ENCODE measurements around the gene CRBN. TPM values are rescaled to one million over a fixed set of nuclear protein-coding genes. Genes with fewer than 3 reads are reported as not detected.

CRBN gene
- total RNA-seq, 1 donor from 2014 or later, result 245 TPM

DNA sequence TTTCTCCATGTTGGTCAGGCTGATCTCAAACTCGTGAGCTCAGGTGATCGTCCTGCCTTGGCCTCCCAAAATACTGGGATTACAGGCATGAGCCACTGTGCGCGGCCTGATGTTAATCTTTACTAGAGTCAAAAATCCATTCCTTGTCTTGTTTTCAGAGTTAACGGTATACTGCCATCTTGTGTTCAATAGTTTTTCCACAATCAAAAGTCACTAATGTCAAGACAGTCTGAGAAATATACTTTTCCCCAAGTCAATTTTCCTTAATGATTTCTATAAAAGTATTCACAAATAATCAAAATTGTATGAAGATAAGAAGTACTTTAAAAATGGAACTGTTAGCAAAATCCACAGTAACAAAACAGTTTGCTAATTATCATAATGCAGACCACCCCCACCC, 8.5 kb downstream of the CRBN start:
- peak; percentile 80 for DNase-seq

DNA sequence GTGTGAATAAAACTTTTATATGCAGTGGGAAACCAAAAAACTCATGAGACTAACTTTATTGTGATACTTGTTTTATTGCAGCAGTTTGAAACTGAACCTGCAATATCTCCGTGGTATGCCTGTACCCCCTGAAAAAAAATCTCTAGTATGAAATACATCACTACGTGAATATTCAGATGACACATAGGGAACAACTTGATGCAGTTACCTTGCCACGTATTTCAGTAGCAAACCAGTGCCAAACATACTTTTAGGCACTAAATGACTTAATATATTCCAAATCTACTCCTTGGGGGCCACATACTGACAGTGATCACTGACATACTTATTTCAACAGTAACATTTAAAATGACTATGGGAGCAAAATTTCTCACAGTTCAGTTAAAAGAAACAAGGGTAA, 13.8 kb downstream of the CRBN start:
- no peak for DNase-seq

DNA sequence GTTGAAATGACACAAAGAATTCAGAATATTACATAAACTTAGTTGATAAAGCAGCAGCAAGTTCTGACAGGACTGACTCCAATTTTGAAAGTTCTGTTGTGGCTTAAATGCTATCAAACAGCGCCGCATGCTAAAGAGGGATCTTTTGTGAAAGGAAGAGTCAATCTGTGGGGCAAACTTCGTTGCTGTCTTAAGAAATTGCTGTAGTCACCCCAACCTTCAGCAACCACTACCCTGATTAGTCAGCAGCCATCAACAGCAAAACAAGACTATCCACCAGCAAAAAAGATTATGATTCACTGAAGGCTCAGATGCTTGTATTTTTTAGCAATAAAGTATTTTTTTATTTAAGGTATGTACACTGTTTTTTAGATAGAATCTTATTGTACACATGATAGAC, 14.2 kb downstream of the CRBN start:
- DNase-seq, result no peak

DNA sequence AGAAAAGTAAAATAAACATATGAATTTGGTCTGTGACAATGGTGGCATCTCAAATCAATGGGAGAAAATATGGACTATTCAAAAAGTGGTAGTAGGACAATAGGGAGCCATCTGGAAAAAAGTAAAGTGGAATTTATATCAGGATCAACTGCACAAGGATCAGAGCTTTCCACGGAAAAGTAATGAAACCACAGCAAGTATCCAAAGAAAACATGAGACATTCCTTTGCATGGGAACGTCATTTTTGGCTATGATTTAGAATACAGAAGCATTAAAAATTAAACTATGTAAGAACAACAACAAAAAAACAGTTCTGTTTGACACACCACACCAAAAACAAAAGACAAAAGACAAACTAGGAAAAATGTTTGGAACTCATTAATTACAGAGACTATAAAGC, 18.7 kb downstream of the CRBN start:
- DNase-seq, result no peak

DNA sequence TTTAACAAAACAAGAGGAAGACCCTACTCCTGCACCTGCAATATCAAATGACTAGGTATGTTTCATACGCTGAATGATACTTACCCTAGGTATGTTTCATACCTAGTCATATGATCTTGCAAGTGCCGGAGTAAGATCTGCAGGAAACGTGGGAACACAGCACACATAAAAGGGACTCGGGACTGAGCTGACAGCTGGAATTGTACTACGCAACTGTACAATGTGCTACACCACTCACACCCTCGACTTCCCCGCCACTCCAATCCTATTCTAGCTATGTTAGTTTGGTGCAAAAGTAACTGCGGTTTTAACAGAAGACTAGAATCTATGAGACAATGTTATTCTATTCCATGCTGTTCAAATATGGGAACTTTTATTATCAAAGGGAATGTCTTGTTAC, 22.0 kb downstream of the CRBN start:
- no peak for DNase-seq

DNA sequence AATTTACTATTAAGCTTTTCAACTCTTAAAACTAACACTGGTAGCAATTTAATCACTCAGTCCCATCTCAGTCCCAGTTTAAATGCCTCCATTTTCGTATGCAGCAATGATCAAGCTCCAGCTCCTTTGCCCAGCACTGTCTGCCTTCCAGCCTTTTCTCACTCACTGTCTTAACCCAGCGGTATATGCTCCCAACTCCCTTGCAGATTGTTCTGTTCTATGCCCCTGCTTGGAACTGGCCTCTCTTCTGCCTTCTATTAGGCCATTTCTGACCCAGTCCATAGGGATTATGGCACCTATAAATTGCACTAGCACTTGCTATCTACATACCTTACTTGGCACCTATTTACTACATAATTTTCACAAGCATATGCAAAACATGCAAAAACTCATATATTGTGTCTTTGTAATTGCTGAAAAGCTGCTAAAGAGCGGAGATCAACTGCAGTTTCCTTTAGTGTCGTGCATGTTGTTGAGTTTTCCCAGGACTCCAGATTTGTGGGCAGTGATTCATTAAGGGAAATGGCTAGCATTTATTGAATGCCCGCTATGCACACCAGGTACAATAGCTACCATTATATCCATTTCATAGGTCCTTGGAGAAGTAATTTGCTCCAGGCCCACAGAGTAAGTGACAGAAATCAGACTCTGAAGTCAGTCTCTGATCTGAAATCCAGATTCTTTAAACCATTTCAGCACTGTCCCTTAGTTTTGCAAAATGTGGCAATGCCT, 24.4 kb downstream of the CRBN start:
- peak; percentile 45 for DNase-seq

DNA sequence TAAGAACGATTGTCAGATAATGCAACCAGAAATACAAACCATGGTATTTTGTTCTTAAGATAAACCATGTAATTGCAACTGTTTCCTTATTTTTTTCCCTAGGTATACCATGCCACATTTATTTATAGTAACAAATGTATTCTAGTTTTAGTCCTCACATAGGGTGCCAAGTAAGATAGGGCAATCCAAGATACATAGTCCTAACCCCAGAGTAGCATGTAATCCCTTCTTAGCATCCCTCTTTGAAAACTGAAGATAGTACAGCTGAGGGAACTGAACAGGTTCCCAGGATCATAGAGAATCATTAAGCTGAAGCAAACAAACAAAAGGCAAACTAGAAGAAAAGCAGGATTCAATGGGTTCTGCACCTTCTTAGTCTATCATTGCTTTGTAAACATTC, 28.0 kb downstream of the CRBN start:
- no peak for DNase-seq

DNA sequence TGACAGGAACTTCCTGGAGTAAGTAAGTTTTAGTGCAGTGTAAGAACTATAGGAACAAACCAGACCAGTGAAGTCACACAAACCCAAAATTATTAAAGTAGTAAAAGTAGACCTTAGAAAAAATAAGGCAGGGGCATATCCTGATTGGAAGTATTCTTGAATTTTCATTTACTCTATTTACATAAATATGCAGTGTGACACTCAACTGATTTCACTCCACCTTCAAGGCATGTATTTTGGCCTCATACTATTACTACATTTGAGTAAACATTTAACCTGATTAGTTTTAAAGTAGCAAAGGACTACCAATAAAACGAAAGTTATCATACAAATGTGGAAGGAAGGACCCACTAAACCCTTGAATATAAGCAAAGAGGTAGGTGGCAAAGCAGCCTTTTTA, 29.9 kb downstream of the CRBN start:
- no peak for DNase-seq

DNA sequence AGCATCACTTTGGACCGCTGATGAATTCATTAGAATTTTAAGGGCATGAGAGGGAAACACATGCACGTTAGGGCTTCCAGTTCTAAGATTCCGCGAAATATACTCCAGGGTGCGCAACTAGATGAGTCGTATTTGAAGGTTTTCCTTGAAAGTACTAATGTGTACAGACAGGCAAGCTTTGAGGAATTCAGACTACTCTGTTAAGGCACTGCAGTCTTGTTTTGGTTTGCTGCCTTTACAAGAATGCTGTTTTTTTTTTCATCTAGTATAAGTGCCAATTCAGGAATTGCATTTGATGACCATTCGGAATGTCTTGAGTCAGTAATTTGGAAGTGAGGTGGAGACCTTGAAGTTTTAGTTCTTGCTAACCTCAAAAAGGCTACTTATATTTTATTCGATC, 33.7 kb downstream of the CRBN start:
- no peak for DNase-seq

DNA sequence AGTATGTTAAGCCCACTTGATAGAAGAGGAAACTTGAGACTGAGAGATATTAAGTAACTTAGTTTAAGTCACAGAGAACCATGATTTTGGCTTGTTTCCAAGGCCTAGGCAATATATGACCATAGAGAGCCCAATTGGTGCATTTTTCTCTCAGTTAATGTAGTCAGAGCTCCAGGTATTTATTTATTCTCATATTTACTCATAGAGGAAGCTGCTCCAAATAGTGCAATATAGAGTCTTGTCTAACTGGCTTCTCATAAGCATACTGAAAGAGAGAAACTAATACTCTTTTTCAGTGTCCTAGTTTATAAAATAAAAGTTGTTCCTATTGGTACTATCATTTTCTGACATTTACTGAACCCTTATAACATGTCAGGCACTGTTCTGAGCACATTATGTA, 37.6 kb downstream of the CRBN start:
- no peak for DNase-seq

DNA sequence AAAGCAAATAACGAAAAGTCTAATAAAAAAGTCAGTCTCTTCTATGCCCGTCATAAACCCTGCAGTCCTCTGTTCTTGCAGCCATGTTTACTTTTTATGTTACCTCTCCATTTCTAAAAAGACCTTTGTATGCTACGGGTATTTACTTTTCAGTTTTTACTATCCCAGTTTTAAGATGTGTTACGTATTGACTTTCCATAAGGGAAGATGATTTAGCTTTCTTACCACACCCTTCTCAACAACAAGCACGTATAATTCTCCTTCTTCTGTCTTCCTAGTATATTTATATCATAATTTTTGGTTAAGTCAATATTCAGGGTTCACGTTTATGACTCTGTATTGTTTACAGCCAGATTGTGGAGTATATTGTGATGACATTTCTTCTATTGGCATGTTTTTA, 42.0 kb downstream of the CRBN start:
- DNase-seq, result no peak

DNA sequence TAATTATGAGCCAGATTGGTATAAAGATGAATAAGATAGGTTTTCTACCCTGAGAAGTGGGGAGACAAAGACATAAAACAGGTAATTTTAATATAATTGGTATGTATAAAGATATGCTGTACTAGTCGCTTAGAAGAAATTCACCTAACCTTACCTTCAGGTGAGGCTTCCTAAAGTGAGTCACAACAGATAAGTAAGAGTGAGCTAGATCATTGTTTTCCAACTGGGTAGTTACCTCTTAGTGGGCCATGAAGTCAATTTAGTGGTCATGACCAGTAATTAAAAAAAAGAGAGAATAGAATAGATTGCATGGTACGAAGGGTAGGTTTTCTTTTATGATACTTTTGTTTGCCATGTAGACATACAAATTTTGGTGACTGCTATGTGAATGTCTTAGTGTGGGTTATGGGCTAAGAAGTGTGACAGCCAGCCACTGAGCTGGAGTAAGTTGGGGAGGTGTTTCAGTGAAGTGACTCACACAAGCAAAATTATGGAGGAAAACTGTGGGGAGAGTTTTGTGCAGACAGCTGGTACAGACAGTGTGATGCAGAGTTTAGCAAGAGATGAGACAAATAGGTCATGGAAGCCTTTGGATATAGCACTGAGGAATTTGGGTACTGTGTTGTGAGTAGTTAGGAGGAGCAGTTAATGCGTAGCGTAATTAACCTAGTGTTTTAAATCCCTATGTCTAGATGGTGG, 44.6 kb downstream of the CRBN start:
- no peak for DNase-seq

DNA sequence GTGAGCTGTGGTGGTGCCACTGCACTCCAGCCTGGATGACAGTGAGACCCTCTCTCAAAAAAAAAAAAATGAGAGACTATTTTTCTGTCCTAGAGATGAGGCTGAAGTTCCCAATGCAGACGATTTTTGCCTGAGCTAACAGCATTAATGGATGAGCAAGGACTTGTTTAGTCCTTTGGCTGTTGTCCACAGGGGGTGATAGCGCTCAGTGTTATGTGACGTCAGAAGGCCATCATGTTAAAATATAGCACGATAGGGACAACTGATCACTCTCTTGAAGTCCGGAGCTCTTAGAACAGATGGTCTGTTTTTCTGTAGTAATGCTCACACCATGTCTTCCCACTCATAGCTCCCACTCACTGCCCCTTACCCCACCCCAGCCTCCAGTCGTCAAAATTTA, 46.0 kb downstream of the CRBN start:
- no peak for DNase-seq

DNA sequence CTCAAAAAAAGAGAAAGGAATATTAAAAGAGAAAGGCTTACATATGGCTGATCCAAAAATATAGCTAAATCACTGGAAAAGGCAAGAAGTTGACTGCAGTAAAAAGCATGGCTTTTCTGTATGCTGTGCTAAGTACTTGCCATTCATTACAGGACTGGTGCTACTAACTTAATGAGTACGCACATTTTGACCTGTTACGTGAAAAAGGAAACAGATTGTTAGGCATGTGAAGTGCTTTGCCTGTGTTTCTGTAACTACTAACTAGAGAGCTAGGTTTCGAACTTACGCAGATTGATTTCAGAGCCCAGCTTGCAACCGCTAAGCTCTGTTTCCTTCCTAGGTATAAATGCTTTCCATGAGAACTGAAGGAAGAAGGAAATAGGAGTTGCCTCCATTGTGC, 49.9 kb downstream of the CRBN start:
- no peak for DNase-seq

DNA sequence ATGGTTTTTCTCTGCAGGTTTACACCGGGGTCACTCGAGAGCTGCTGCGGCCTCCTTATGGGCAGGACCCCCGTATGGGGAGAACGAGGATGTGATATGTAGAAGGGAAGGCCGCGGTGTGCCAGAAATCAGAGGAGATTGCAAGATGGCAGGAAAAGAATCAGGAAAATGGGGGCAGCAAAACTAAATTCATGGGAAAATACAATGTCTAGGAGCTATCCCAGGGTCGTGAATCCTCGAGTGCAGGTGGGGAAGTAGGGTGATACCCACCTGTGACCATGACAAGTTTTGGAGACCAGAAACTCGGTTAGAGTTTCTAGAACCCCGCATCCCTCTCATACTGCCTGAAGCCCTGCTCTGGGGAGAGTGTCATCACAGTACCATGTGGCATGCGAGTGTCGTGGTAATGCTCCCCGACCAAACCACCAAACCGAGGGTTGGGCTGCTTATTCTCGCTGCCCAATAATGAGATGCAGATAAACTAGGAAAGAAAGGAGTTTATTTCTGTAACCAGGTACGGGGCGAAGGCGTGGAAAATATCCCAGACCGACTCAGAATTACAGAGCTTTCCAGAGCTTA, 52.0 kb downstream of the CRBN start:
- DNase-seq, result peak; percentile 10

DNA sequence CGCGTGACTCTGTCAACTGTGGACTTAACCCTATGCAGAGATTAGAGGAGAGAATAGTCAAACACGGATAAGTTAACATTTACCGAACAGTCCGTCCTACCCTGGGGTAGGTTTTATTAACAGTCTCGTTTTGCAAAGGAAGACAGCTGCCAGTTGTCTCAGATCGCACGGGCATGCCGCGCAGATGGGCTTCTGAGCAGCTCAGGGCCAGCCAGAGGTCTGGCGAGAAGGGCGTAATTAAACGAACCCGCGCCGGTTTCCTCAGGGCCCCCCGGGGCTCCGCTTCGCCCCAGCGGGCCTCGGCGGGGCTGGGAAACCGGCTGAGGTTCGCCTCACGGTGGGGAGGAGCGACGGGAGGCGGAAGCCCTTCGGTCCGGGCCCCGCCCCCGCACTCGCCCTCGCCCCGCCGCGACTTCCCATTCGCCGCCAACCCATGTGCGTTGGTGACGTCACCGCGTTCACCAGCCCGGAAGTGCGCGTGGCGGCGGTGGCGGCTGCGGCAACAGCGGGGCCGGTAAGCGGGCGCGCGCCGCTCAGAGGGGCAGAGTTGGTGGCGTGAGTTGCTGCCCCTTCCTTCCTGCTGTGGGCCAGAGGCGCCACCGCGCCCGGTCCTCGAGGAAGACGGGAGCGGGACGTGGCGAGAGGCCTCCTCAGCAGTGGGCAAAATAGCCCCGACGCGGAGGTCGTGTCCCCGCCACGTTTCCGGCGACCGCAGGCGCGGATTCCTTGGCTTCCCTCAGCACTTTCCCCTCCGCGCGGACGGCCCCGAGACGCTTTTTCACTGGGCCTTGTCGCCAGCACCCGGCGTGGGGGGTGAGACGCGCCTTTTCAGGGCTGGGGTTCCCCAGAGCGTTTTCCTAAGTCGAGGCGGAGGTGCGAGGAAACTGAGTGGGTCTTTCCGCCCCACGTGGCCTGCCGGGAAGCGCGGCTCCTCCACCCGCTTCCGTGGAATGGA, 52.7 kb downstream of the CRBN start, which contains the start of gene TRNT1:
TSS of gene TRNT1 (plus strand) at position 464 of the 955 bp plus-strand sequence. CDS start 2,101 bp downstream, outside the sequence.
- peak; percentile 97 for DNase-seq

DNA sequence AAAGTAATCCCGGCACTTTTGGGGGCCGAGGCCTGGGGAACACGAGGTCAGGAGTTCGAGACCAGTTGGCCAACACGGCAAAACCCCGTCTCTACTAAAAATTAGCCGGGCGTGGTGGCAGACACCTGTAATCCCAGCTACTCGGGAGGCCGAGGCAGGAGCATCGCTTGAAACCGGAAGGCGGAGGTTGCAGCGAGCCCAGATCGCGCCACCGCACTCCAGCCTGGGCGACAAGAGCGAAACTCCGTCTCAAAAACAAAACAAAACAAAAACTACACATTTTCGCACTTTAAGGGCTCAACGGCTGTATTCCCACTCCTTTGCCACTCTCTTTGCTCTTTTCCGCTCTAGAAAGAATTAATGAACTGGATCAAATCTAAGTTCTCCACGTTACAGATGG, 53.5 kb downstream of the CRBN start:
- DNase-seq, result no peak

DNA sequence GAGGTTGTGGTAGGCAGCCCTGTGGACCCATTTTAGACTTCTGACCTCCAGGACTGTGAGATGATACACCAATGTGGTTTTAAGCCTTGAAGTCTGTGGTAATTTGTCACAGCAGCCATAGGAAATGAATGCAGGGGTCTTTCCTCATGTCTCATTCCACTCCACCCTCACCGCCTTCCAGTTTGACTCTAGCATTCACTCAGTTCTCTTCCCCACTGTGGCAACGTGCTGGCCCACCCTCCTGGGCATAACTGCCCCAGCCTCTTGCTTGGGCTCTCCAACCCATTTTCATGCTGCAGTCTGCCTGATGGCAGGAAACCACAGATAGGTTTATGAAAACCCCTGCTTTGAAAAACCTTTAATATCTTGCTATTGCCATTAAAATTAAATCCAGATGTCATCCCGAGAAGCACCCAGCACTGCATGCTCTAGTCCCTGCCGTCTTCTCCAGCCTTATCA, 60.1 kb downstream of the CRBN start:
- DNase-seq, result no peak

DNA sequence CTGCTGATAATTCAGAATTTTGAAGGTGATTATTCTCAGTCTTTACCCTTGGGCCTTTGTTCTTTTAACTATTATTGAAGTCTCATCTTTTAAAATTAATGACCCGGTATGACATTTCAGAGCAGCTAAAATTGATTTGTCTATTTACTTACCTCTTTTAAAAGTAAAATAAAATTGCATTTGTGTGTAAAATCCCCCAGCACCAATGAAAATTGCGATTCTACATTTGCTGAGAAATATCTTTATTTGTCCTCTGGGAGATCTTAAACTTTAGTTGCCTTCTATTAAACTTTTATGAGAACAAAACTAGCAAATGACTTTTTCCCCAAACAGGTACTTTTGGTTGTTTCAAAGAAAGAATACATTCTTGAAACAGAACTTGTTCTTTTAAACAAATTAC, 61.8 kb downstream of the CRBN start:
- DNase-seq, result no peak

DNA sequence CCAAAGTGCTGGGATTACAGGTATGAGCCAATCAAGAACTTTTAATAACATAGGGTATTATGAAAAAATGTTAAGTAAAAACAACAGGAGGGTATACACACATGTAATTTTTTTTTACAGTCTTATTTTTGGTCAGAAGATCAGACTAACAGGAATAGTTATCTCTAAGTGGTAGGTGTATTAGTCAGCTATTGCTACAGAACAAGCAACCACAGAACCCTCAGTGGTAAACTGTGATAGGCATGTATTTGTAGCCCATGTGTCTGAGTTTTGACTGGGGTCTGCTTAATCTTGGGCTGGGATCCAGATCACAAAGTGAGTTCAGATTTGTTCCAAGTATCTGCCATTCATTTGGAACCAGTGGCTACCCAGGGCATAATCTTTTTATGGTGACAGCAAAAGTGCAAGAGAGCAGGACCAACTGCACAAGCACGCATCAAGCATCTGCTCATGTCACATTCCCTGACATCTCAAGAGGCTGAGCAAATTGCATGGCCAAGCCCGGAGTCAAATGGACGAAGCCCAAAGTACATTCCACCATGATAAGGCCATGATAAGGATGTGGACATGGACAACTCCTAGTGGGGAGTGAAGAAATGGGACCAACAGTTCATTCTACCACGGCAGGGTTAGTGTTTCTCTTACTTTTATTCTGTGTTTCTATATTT, 66.3 kb downstream of the CRBN start:
- no peak for DNase-seq

DNA sequence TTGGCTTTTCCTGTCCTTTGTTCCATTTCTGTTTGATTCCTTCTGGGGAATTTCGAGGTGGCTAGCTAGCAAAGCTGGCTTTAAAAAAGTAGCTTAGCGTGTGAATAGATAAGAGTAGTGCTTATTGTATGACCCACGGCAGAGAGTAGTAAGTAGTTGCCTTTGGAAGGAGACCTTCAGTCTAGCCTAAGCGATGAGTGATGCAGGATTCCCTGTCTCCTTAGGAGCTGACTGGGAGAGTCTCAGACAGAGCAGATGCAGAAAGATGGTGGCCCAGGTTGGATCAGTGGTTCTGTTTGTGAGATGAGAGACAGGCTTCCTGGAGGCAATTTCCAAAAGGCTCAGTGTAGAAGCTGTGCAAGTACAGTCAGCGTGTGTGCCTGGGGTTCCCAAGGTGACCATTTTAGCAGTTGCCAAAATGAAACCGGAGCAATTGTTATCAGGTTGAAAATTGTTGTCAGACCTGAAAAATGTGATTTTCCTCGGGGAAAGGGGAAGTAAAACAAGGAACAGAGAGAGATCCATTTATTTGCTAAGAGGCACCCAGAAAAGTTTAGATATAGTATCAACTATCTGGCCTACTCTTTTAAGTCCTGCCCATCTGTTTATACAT, 68.6 kb downstream of the CRBN start:
- DNase-seq, result no peak

DNA sequence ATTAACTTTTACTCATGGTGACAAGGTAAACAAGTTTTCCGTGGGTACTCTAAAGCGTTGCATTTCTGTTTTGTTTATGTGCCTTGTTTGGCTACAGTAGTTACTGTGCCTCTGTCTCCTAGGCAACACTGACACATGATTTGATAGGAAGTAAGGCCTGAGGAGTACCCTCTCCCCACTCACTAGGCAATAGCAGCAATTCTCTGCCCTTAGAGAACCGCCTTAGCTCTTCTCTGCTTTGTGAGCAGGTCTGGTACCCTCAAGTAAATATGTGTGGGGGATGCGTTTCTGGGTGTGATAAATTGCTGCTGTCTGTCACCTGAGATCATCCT, 69.2 kb downstream of the CRBN start, which contains the start of gene IL5RA:
TSS of gene IL5RA (minus strand) at position 76 of the 332 bp plus-strand sequence. CDS start 5,390 bp downstream, outside the sequence.
- DNase-seq, result no peak

Measured in dermis blood vessel endothelial cell (primary cell).